MM.1S (cell line): ENCODE data around the gene RGS16.

Source experiments
- DNase-seq: peaks from one replicate; pipeline ENCODE4 v3.0.0-alpha.2; 2015
- H2AFZ ChIP-seq: fragments of 300-600 bp; sonication (generic); 2 replicates; pipeline ENCODE4 v1.6.0; 2016; ENCODE audit warnings: antibody characterized with exemption, low read length
- H3F3A ChIP-seq: fragments of 300-600 bp; sonication (generic); 2 replicates; pipeline ENCODE4 v1.6.1; 2016; ENCODE audit warnings: mild to moderate bottlenecking, antibody characterized with exemption, low read length, moderate library complexity, mixed read lengths; ENCODE audit not compliant: insufficient read depth
- H3K27ac ChIP-seq: fragments of 300-600 bp; sonication (generic); 2 replicates; pipeline ENCODE4 v1.5.1; 2016; ENCODE audit warnings: mild to moderate bottlenecking, low read length
- H3K27me3 ChIP-seq: fragments of 300-600 bp; sonication (generic); replicated peaks from 2 replicates; pipeline ENCODE4 v1.6.0; 2016; ENCODE audit warnings: low read length; ENCODE audit not compliant: insufficient read depth
- H3K36me3 ChIP-seq: fragments of 300-600 bp; sonication (generic); replicated peaks from 2 replicates; pipeline ENCODE4 v1.6.1; 2016; ENCODE audit warnings: mild to moderate bottlenecking, low read length, mixed read lengths; ENCODE audit not compliant: insufficient read depth
- H3K4me1 ChIP-seq: fragments of 300-600 bp; sonication (generic); 2 replicates; pipeline ENCODE4 v1.6.1; 2016; ENCODE audit warnings: low read length, mixed read lengths
- H3K4me2 ChIP-seq: fragments of 300-600 bp; sonication (generic); 2 replicates; pipeline ENCODE4 v1.6.0; 2016; ENCODE audit warnings: low read depth, low read length
- H3K4me3 ChIP-seq: fragments of 300-600 bp; sonication (generic); 2 replicates; pipeline ENCODE4 v1.5.1; 2016; ENCODE audit warnings: low read length, mixed read lengths
- H3K79me2 ChIP-seq: fragments of 300-600 bp; sonication (generic); 2 replicates; pipeline ENCODE4 v1.6.1; 2016; ENCODE audit warnings: mixed run types, low read length, mixed read lengths
- H3K9ac ChIP-seq: fragments of 300-600 bp; sonication (generic); 2 replicates; pipeline ENCODE4 v1.6.1; 2016; ENCODE audit warnings: low read length, mixed read lengths
- H3K9me2 ChIP-seq: fragments of 300-600 bp; sonication (generic); replicated peaks from 2 replicates; pipeline ENCODE4 v1.6.1; 2016; ENCODE audit warnings: mild to moderate bottlenecking, low read length, mixed read lengths; ENCODE audit not compliant: insufficient read depth
- H3K9me3 ChIP-seq: fragments of 300-600 bp; sonication (generic); replicated peaks from 2 replicates; pipeline ENCODE4 v1.6.1; 2016; ENCODE audit warnings: mild to moderate bottlenecking, low read length, mixed read lengths; ENCODE audit not compliant: insufficient read depth
- H4K20me1 ChIP-seq: fragments of 300-600 bp; sonication (generic); 2 replicates; pipeline ENCODE4 v1.6.1; 2016; ENCODE audit warnings: mild to moderate bottlenecking, low read length, moderate library complexity, mixed read lengths; ENCODE audit not compliant: insufficient read depth
- CTCF ChIP-seq: fragments of 300-600 bp; sonication (generic); IDR thresholded peaks from 2 replicates; pipeline ENCODE4 v1.5.1; 2016; ENCODE audit warnings: antibody characterized with exemption, low read length, mixed read lengths
- EZH2 ChIP-seq: fragments of 300-600 bp; sonication (generic); optimal IDR thresholded peaks from 2 replicates; pipeline ENCODE3; 2017; ENCODE audit warnings: low read depth, mild to moderate bottlenecking, antibody characterized with exemption, low read length, mixed read lengths
- EZH2phosphoT487 ChIP-seq: fragments of 300-600 bp; sonication (generic); IDR thresholded peaks from 2 replicates; pipeline ENCODE4 v1.6.1; 2018; ENCODE audit warnings: antibody characterized with exemption, low read length

Gene RGS16

DNA sequence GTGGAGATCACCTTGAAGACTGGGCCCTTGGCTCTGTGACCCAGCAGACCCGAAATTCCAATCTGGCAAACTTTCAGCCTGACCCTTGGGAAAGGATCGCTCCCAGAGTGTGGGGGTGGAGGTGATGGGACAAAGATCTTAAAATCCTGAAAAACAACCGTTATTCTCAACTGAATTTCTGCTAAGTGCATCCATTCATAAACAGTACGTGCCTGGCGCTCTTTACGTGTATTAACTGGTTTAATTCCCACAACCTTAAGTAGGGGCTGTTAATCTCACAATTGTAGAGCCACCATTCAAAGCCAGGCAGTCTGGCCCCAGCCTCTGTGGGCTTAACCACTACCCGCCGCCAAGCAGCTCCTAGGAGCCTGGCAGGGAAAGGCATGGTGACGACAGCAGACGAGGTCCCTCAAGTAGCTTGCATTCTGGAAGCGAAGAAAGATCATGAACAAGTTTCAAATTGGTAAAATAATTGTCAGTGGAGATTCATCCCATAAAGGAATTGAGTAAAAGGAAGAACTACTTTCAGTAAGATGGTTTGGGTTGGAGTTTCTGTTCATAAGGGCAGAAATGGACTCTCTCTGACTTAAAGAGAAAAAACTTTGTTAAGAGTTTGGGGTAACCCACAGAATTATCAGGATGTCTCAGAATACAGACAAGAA, 11.4 kb upstream of the RGS16 start:
- H3K9ac ChIP-seq, result peak overlapping the region; percentile 55
- H2AFZ ChIP-seq, result peak overlapping the region; percentile 79
- H3K4me2 ChIP-seq, result peak overlapping the region; percentile 93

DNA sequence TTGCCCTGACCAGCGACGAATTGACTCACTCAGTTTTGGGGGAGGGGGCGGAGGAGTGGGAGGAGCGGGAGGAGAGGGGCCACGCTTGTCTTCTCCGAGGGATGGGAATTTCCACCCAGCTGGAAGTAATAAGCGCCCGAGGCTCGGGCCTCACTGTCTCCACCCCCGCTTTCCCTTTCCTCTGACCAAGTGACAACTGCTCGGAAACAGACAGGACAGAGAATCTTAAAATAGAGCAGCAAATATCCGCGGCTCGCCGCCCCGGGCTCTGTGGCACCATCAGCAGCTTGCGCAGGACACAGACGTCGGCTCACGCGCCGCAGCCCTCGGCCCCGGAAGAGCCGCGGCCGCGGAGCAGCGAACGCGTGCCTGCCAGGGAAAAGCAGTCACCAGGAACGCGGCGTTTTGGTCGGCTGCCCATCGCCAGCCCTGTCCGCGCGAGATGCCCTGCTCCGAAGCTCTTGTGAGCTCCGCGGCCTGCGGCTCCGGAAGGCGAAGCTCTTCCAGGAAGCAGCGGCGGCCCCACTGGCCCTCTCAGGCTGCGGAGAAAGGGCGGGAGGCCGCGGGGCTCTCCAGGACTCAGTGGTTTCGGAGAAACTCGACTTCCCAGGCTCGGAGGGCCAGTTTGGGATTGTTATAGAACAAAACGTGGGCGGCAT, 10.7 kb upstream of the RGS16 start:
- H3K9ac ChIP-seq, result peak overlapping the region; percentile 55
- H3K4me3 ChIP-seq, result peak overlapping the region; percentile 52
- H3K4me1 ChIP-seq, result peaks cover 20% of the 10 kb centered on the region
- H3K27ac ChIP-seq, result peak overlapping the region; percentile 53; the same call in 1 of the 2 replicates
- H3K36me3 ChIP-seq, result no peaks in the 10 kb centered on the region
- H3F3A ChIP-seq, result peaks cover 22% of the 10 kb centered on the region
- peak; percentile 84 for DNase-seq
- H3K79me2 ChIP-seq, result no peaks in the 10 kb centered on the region
- H3K4me2 ChIP-seq, result peak overlapping the region; percentile 93
- no peak for TF ChIP-seq EZH2phosphoT487
- no peak for TF ChIP-seq CTCF
- no peaks in the 10 kb centered on the region for H4K20me1 ChIP-seq
- peak overlapping the region; percentile 79 for H2AFZ ChIP-seq
- H3K9me3 ChIP-seq, result no peaks in the 10 kb centered on the region
- H3K27me3 ChIP-seq, result peaks cover 19% of the 10 kb centered on the region
- no peaks in the 10 kb centered on the region for H3K9me2 ChIP-seq

More for the DNA sequence above, 11.4 kb upstream of the RGS16 start:
- Histone ChIP-seq H3K79me2 (no peaks in the 10 kb centered on the region), H3K27ac (peak overlapping the region; percentile 53; the same call in 1 of the 2 replicates), H3K9me2 (no peaks in the 10 kb centered on the region), H3F3A (peaks cover 22% of the 10 kb centered on the region), H3K4me3 (peak overlapping the region; percentile 52), H3K27me3 (peaks cover 19% of the 10 kb centered on the region), H3K36me3 (no peaks in the 10 kb centered on the region), H3K4me1 (peaks cover 20% of the 10 kb centered on the region), H4K20me1 (no peaks in the 10 kb centered on the region), H3K9me3 (no peaks in the 10 kb centered on the region)
- TF ChIP-seq EZH2, result no peak
- TF ChIP-seq CTCF, result no peak
- no peak for TF ChIP-seq EZH2phosphoT487
- no peak for DNase-seq

DNA sequence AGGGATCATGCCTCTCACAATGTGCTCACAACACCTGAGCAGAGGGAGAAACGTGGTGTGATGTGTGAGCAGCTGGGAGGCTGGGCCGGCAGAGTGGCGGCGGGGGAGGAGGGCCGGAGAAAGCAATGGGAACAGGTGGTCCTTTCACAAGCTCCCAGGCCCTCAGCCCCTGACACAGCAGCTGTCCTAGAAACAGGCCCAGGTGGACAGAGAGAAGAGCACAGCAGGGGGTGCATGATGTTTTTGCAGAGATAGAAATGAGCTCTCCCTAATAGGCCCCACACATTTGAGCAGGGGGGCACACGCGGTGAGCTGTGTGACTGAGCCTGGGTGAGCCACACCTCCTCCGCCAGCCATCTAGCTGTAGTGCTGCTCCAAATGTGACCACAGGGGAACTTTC, 7.6 kb upstream of the RGS16 start:
- Histone ChIP-seq H4K20me1 (no peaks in the 10 kb centered on the region), H3K4me2 (no peak overlapping the region), H3K9ac (no peak overlapping the region), H3K9me3 (no peaks in the 10 kb centered on the region), H3K79me2 (no peaks in the 10 kb centered on the region), H3K9me2 (no peaks in the 10 kb centered on the region), H3K4me1 (peaks cover 20% of the 10 kb centered on the region), H3K27me3 (peaks cover 11% of the 10 kb centered on the region), H3K36me3 (no peaks in the 10 kb centered on the region), H3K4me3 (no peak overlapping the region), H2AFZ (no peak overlapping the region), H3F3A (peaks cover 22% of the 10 kb centered on the region), H3K27ac (no peak overlapping the region)
- no peak for DNase-seq
- TF ChIP-seq CTCF, result no peak
- TF ChIP-seq EZH2phosphoT487, result no peak
- no peak for TF ChIP-seq EZH2
